GM12878 (cell line): ENCODE measurements around the gene PACS1. TPM values are rescaled to one million over a fixed set of nuclear protein-coding genes. Genes with fewer than 3 reads are reported as not detected.

ENCODE experiments used
- ATAC-seq: fragments of 200-7000 bp; cut with Tn5 transposase; 3 replicates; pipeline ENCODE4 v1.9.1; 2020; ENCODE audit warnings: mild to moderate bottlenecking, moderate library complexity
- BruUV-seq: library from RNA; stranded (reverse); fragments of 400-500 nt; replicated peaks from 2 replicates; lab custom pipeline; 2021; lab: Mats Ljungman, UMichigan
- CTCF ChIA-PET: fragments of 300-600 bp; sonication (Branson Sonifier 250); formaldehyde crosslinking; extraction: SDS; loops from one replicate; lab custom pipeline; 2021; ENCODE audit warnings: inconsistent platforms; lab: Yijun Ruan, JAX
- POLR2A ChIA-PET: fragments of 350-600 bp; formaldehyde crosslinking; extraction: SDS; loops from one replicate; lab custom pipeline; 2021; ENCODE audit warnings: inconsistent platforms; lab: Charles Lee
- RAD21 ChIA-PET: fragments of 300-600 bp; sonication (Branson Sonifier 250); formaldehyde crosslinking; loops from one replicate; lab custom pipeline; 2023; ENCODE audit warnings: antibody characterized with exemption; ENCODE audit not compliant: unreplicated experiment; lab: Charles Lee
- SMC1A ChIA-PET: fragments of 300-600 bp; sonication (Branson Sonifier 250); formaldehyde crosslinking; loops from one replicate; lab custom pipeline; 2023; ENCODE audit not compliant: unreplicated experiment, uncharacterized antibody; lab: Charles Lee
- DNase-seq: peaks from one replicate; pipeline ENCODE4 v3.0.0-alpha.2; 2011; ENCODE audit warnings: low read depth, low spot score
- FAIRE-seq: peaks from 3 replicates; lab custom pipeline; 2011; peaks lifted over from hg19 to GRCh38; lab: Jason Lieb, UNC
- H2AFZ ChIP-seq: 2 replicates; pipeline ENCODE4 v1.6.0; 2011; ENCODE audit warnings: low read depth, low read length, control low read depth; ENCODE audit not compliant: control insufficient read depth
- H3K27ac ChIP-seq: 2 replicates; pipeline ENCODE4 v1.5.1; 2011; ENCODE audit warnings: control low read depth; ENCODE audit not compliant: control insufficient read depth, insufficient read depth
- H3K27me3 ChIP-seq, 2 experiments: replicated peaks in 1 of 2; 2 replicates each; pipeline versions ENCODE4 v1.6.0 to v1.6.1; 2011; ENCODE audit warnings: low read length in 1 of 2; ENCODE audit not compliant: control insufficient read depth in 2 of 2, insufficient read depth in 2 of 2
- H3K36me3 ChIP-seq, 2 experiments: 2 replicates each; pipeline ENCODE4 v1.5.1; 2011; ENCODE audit warnings: low read length in 1 of 2; ENCODE audit not compliant: control insufficient read depth in 2 of 2, insufficient read depth in 2 of 2
- H3K4me1 ChIP-seq: 2 replicates; pipeline ENCODE4 v1.6.1; 2011; ENCODE audit warnings: mild to moderate bottlenecking, low read length, moderate library complexity, mixed read lengths; ENCODE audit not compliant: control insufficient read depth, insufficient read depth
- H3K4me2 ChIP-seq: 2 replicates; pipeline ENCODE4 v1.6.0; 2011; ENCODE audit warnings: control low read depth; ENCODE audit not compliant: control insufficient read depth, insufficient read depth
- H3K4me3 ChIP-seq: fragments of 200-600 bp; sonication (generic); 2 replicates; pipeline ENCODE4 v1.5.1; 2016
- H3K79me2 ChIP-seq: 2 replicates; pipeline ENCODE4 v1.6.0; 2011; ENCODE audit warnings: low read length; ENCODE audit not compliant: control insufficient read depth, insufficient read depth
- H3K9ac ChIP-seq: 2 replicates; pipeline ENCODE4 v1.8.0; 2011; ENCODE audit warnings: low read length, control low read depth, mixed read lengths; ENCODE audit not compliant: control insufficient read depth, insufficient read depth
- H3K9me3 ChIP-seq: replicated peaks from 3 replicates; pipeline ENCODE4 v1.5.1; 2011; ENCODE audit warnings: mild to moderate bottlenecking, low read length; ENCODE audit not compliant: control insufficient read depth, insufficient read depth
- H4K20me1 ChIP-seq: 2 replicates; pipeline ENCODE4 v1.6.0; 2011; ENCODE audit not compliant: control insufficient read depth, insufficient read depth
- BHLHE40 ChIP-seq, 2 experiments: fragments of 450-650 bp in 1 of 2; IDR thresholded peaks; 2 replicates each; pipeline ENCODE4 v1.6.1; 2011 to 2017; ENCODE audit warnings: low read depth in 2 of 2, borderline replicate concordance in 1 of 2, improper control_type of control experiment in 1 of 2, low read length in 1 of 2, mild to moderate bottlenecking in 1 of 2
- CREM ChIP-seq: IDR thresholded peaks from 2 replicates; pipeline ENCODE4 v1.6.1; 2014; ENCODE audit warnings: antibody characterized with exemption, low read depth
- EGR1 ChIP-seq, 2 experiments: IDR thresholded peaks; 1 replicate in 1 of 2; 2 replicates in 1 of 2; pipeline ENCODE4 v1.6.1; 2011 to 2012; ENCODE audit warnings: low read depth in 2 of 2, low read length in 2 of 2, borderline replicate concordance in 1 of 2, mild to moderate bottlenecking in 1 of 2, moderate library complexity in 1 of 2
- FOXK2 ChIP-seq: fragments of 450-650 bp; IDR thresholded peaks from 2 replicates; pipeline ENCODE4 v1.6.1; 2017; ENCODE audit warnings: mild to moderate bottlenecking, moderate library complexity
- HCFC1 ChIP-seq: fragments of 150-350 bp; IDR thresholded peaks from 2 replicates; pipeline ENCODE4 v1.6.1; 2014; ENCODE audit warnings: low read length
- KLF5 ChIP-seq: fragments of 450-650 bp; IDR thresholded peaks from 2 replicates; pipeline ENCODE4 v1.6.1; 2014; ENCODE audit warnings: mild to moderate bottlenecking; ENCODE audit not compliant: partially characterized antibody
- MEF2A ChIP-seq: IDR thresholded peaks from 2 replicates; pipeline ENCODE4 v1.6.1; 2011; ENCODE audit warnings: low read depth, mild to moderate bottlenecking, low read length, moderate library complexity; ENCODE audit not compliant: insufficient read depth
- MEF2B ChIP-seq: fragments of 450-650 bp; IDR thresholded peaks from 2 replicates; pipeline ENCODE4 v1.6.1; 2018; ENCODE audit warnings: mild to moderate bottlenecking, moderate library complexity; ENCODE audit not compliant: partially characterized antibody, poor library complexity, severe bottlenecking
- PML ChIP-seq: IDR thresholded peaks from 2 replicates; pipeline ENCODE4 v1.6.1; 2012; ENCODE audit warnings: low read length, inconsistent platforms
- POLR2AphosphoS2 ChIP-seq: IDR thresholded peaks from 2 replicates; pipeline ENCODE4 v1.6.1; 2011; ENCODE audit warnings: low read depth, mild to moderate bottlenecking, low read length, improper control_type of control experiment, moderate library complexity
- POLR2AphosphoS5 ChIP-seq: IDR thresholded peaks from 2 replicates; pipeline ENCODE4 v1.6.1; 2011; ENCODE audit warnings: mild to moderate bottlenecking, low read length, inconsistent platforms
- POU2F2 ChIP-seq: IDR thresholded peaks from 3 replicates; pipeline ENCODE4 v1.6.1; 2011; ENCODE audit warnings: low read depth, mild to moderate bottlenecking, low read length, borderline replicate concordance
- RFX5 ChIP-seq: IDR thresholded peaks from 2 replicates; pipeline ENCODE4 v1.6.1; 2011; ENCODE audit warnings: low read depth, low read length, improper control_type of control experiment
- SMAD5 ChIP-seq: IDR thresholded peaks from 2 replicates; pipeline ENCODE4 v1.6.1; 2016; ENCODE audit warnings: antibody characterized with exemption, low read depth
- SMARCA5 ChIP-seq: fragments of 450-650 bp; IDR thresholded peaks from 2 replicates; pipeline ENCODE4 v1.6.1; 2017; ENCODE audit warnings: mild to moderate bottlenecking
- TCF12 ChIP-seq: IDR thresholded peaks from 2 replicates; pipeline ENCODE4 v1.6.1; 2011; ENCODE audit warnings: low read depth, mild to moderate bottlenecking, low read length
- ZBED1 ChIP-seq: IDR thresholded peaks from 2 replicates; pipeline ENCODE4 v1.6.1; 2016; ENCODE audit warnings: borderline replicate concordance
- WGBS: methylation state at CpG from one replicate; pipeline ENCODE4 v1.1.6; 2016; ENCODE audit warnings: low lambda C conversion rate; ENCODE audit not compliant: insufficient replicate concordance, insufficient coverage; ENCODE audit errors: missing lambda C conversion rate; 5-methylcytosine and 5-hydroxymethylcytosine counted together
- in situ Hi-C: fragments of 300-500 bp; cut with MboI; formaldehyde crosslinking; loops from 9 replicates; pipeline ENCODE4 v1.14.3; 2018; ENCODE audit warnings: mixed read lengths
- intact Hi-C: fragments of 100-400 bp; cut with micrococcal nuclease; formaldehyde crosslinking; loops from one replicate; pipeline ENCODE4 v1.14.2; 2022; ENCODE audit not compliant: unreplicated experiment
- polyA plus RNA-seq, 11 experiments: library from polyadenylated mRNA; depleted of rRNA in 4 of 11; unstranded in 6 of 11; stranded (reverse) in 5 of 11; fragments of >200 nt; fragmentation: Nextera tagmentation in 4 of 11; fragmentation: Illumina TruSeq in 1 of 11; extraction: Ambion mirVana in 4 of 11; extraction: Trizol in 1 of 11; gene quantifications; 1 replicate in 1 of 11; 2 replicates in 10 of 11; pipeline versions ENCODE4 v1.2.1 to v1.2.3, GENCODE V29; 2011 to 2016; ENCODE audit warnings: inconsistent platforms in 2 of 11, missing spikeins in 2 of 11, low read depth in 1 of 11
- total RNA-seq, 4 experiments: library from RNA; depleted of rRNA in 3 of 4; stranded (reverse); fragments of >200 nt in 3 of 4; fragmentation: Illumina TruSeq in 1 of 4; extraction: Trizol in 1 of 4; gene quantifications; 2 replicates each; pipeline versions ENCODE4 v1.2.1 to v1.2.3, GENCODE V29; 2013 to 2021
- TF ChIP-seq, protein P1 (sequence below): fragments of 450-650 bp; IDR thresholded peaks from 2 replicates; pipeline ENCODE4 v1.6.1; 2017; ENCODE audit warnings: mild to moderate bottlenecking, low read depth, inconsistent platforms; ENCODE audit not compliant: poor library complexity, severe bottlenecking
- TF ChIP-seq, protein P2 (sequence below): fragments of 450-650 bp; IDR thresholded peaks from 2 replicates; pipeline ENCODE4 v1.6.1; 2018; ENCODE audit warnings: borderline replicate concordance, mild to moderate bottlenecking; ENCODE audit not compliant: partially characterized antibody
- TF ChIP-seq, protein P3 (sequence below): IDR thresholded peaks from 2 replicates; pipeline ENCODE4 v1.6.1; 2011; ENCODE audit warnings: low read depth, low read length, improper control_type of control experiment, borderline replicate concordance

PACS1 gene
- total and polyA plus RNA-seq, 10 of the 15 experiments (the other 5 are each of a cell fraction or from before 2014, with no cell fraction given), result 1.1 to 74.3 (median 17.9) TPM

DNA sequence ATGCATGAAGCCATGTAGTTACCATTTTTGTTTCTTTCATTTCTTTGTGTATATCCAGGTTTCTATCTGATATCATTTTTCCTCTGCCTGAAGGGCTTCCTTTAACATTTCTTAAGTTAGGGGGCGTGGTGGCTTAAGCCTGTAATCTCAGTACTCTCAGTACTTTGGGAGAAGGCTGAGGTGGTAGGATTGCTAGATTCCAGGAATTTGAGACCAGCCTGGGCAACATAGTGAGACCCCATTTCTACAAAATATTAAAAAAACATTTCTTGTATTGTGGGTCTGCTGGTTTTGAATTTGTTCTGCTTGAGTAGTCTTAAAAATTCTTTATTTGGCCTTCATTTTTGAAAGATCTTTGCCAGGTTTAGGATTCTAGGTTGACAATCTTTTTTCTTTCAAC is 5.5 kb upstream of the PACS1 start:
- RAD21 ChIA-PET, result interaction anchor here (0.8 kb wide), 1 partner anchor 20 kb away, joined by 3 read pairs; no protein-coding TSS in a partner anchor
- peaks cover 4% of the 10 kb centered on the region for H3K79me2 ChIP-seq
- no peak overlapping the region for H3K4me3 ChIP-seq
- no peak overlapping the region for H3K27ac ChIP-seq
- no peaks in the 10 kb centered on the region for H3K27me3 ChIP-seq
- POLR2A ChIA-PET, result interaction anchor here (1.4 kb wide), 1 partner anchor 12 kb away, joined by 4 read pairs; the partner anchor contains the start of gene SF3B2
- H3K4me2 ChIP-seq, result no peak overlapping the region
- DNase-seq, result no peak
- ATAC-seq, result no peak
- CTCF ChIA-PET, result interaction anchor here (0.6 to 20.0 kb wide), 4 partner anchors 11 to 219 kb away, joined by 3 to 195 read pairs (median 82); partner anchors contain the start of gene SF3B2
- H3K36me3 ChIP-seq, result peaks cover 29 to 67% of the 10 kb centered on the region in 2 experiments
- WGBS, result 94% methylated on average over 1 of the region's 1 CpG
- no peak overlapping the region for H2AFZ ChIP-seq
- TF ChIP-seq POLR2AphosphoS5 (no peak), POLR2AphosphoS2 (no peak), MEF2A (no peak), MEF2B (no peak), CREM (no peak), SMAD5 (no peak), RFX5 (no peak), EGR1 (IDR thresholded peaks at IDR 0.05; ENCODE audit: borderline replicate concordance in 1 of 2, low read depth in 2 of 2, low read length in 2 of 2) (no peak), KLF5 (no peak), SMARCA5 (no peak), BHLHE40 (IDR thresholded peaks at IDR 0.05; ENCODE audit: borderline replicate concordance in 1 of 2, low read depth in 2 of 2, low read length in 1 of 2) (no peak), TCF12 (no peak), PML (no peak), ZBED1 (no peak), POU2F2 (no peak), HCFC1 (no peak), FOXK2 (no peak)
- TF ChIP-seq, protein P1, sequence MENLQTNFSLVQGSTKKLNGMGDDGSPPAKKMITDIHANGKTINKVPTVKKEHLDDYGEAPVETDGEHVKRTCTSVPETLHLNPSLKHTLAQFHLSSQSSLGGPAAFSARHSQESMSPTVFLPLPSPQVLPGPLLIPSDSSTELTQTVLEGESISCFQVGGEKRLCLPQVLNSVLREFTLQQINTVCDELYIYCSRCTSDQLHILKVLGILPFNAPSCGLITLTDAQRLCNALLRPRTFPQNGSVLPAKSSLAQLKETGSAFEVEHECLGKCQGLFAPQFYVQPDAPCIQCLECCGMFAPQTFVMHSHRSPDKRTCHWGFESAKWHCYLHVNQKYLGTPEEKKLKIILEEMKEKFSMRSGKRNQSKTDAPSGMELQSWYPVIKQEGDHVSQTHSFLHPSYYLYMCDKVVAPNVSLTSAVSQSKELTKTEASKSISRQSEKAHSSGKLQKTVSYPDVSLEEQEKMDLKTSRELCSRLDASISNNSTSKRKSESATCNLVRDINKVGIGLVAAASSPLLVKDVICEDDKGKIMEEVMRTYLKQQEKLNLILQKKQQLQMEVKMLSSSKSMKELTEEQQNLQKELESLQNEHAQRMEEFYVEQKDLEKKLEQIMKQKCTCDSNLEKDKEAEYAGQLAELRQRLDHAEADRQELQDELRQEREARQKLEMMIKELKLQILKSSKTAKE, result no peak
- TF ChIP-seq, protein P2, sequence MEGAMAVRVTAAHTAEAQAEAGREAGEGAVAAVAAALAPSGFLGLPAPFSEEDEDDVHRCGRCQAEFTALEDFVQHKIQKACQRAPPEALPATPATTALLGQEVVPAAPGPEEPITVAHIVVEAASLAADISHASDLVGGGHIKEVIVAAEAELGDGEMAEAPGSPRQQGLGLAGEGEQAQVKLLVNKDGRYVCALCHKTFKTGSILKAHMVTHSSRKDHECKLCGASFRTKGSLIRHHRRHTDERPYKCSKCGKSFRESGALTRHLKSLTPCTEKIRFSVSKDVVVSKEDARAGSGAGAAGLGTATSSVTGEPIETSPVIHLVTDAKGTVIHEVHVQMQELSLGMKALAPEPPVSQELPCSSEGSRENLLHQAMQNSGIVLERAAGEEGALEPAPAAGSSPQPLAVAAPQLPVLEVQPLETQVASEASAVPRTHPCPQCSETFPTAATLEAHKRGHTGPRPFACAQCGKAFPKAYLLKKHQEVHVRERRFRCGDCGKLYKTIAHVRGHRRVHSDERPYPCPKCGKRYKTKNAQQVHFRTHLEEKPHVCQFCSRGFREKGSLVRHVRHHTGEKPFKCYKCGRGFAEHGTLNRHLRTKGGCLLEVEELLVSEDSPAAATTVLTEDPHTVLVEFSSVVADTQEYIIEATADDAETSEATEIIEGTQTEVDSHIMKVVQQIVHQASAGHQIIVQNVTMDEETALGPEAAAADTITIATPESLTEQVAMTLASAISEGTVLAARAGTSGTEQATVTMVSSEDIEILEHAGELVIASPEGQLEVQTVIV, result no peak
- TF ChIP-seq, protein P3, sequence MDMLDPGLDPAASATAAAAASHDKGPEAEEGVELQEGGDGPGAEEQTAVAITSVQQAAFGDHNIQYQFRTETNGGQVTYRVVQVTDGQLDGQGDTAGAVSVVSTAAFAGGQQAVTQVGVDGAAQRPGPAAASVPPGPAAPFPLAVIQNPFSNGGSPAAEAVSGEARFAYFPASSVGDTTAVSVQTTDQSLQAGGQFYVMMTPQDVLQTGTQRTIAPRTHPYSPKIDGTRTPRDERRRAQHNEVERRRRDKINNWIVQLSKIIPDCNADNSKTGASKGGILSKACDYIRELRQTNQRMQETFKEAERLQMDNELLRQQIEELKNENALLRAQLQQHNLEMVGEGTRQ, result no peak
- H3K4me1 ChIP-seq, result peaks cover 20% of the 10 kb centered on the region
- no peak for FAIRE-seq
- SMC1A ChIA-PET, result interaction anchor here (1.4 kb wide), 1 partner anchor 9 kb away, joined by 4 read pairs; no protein-coding TSS in a partner anchor
- intact Hi-C loops, result no loop called here
- BruUV-seq, result no TSS peak
- H3K9me3 ChIP-seq, result peaks cover 6% of the 10 kb centered on the region; the same call in 2 of the 3 replicates
- no peaks in the 10 kb centered on the region for H4K20me1 ChIP-seq
- H3K9ac ChIP-seq, result no peak overlapping the region
- in situ Hi-C loops, result no loop called here
